ENCODE data around the gene KRTAP5-2. TPM values are rescaled to one million over a fixed set of nuclear protein-coding genes. Genes with fewer than 3 reads are reported as not detected.
"Not testable (repeated sequence)": the region's sequence is repeated elsewhere in the genome, so short reads cannot be mapped to it uniquely, and the experiment has no call there.

Gene KRTAP5-2
- total RNA-seq, 4 donors from 2014 or later: 0.55 to 15.1 TPM; not detected in 2

DNA sequence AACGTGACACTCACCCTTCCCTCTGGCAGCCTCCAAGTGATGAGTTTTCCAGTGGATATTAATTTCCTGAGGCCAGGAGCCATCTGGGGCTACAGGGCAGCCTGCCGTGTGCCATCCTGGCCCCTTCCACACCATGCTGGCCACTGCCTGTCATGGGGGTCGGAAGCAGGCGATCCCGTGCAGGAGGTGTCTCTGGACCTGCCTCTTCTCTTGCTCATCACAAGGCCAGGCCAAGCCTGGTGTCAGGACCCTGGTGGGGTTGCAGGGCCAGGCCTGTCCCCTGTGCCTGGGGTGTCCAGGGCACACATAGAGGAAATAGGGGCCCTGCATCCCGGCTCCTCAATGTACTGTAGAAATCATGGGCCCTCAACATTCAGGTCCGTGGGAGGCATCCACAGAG is 6.6 kb upstream of the KRTAP5-2 start:
- WGBS, 2 donors: 83 to 88% methylated on average over 6 to 7 of the region's 7 CpGs
- no peak for DNase-seq (ENCODE audit: low spot score in 2 of 2)
- H3K4me3 ChIP-seq (ENCODE audit: low read depth, poor library complexity, severe bottlenecking): no peak overlapping the region
- intact Hi-C loops (cut with DNase I; ENCODE audit: low total_unique reads): no loop called here
- TF ChIP-seq CTCF (IDR thresholded peaks at IDR 0.05): no peak
- TF ChIP-seq POLR2A (IDR thresholded peaks at IDR 0.05): no peak

DNA sequence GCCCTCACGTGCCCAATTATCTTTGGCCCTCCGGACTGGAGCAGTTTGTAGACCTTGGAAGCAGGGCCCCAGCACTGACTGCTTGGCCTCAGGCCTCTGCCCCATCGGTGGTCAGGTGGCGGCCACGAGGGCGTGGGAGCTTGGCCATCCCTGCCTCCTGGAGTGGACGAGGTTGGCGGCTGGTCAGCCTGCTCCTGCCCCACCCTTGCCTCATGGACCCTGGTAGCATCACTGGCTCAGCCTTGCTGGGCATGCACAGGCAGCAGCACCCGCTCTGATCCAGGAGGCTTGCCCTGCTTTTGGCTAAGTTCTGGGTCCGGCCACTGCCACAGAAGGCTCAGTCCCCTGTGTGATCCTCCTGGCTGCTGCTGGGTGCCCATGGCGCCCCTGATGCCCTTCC is 6.1 kb upstream of the KRTAP5-2 start:
- intact Hi-C loops (cut with DNase I; ENCODE audit: low total_unique reads): no loop called here
- TF ChIP-seq CTCF (IDR thresholded peaks at IDR 0.05): no peak
- TF ChIP-seq POLR2A (IDR thresholded peaks at IDR 0.05): no peak
- no peak for DNase-seq (ENCODE audit: low spot score in 2 of 2)
- WGBS, 2 donors: 85 to 94% methylated on average over 6 to 11 of the region's 11 CpGs
- H3K4me3 ChIP-seq (ENCODE audit: low read depth, poor library complexity, severe bottlenecking): no peak overlapping the region

DNA sequence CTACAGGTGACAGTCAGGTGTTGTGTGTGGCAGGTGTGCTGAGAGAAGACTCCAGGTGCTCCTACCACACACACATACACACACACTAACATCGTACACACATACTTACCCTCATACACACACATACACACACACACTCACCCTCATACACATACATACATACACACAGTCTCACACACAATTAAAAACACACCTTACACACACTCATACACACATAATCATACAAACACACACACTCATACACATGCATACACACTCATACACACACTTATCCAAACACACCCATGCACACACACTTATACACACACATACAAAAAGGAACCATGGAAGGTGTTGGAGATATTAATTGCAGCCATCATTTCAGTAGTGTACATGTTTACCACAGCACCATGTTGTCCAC is 5.5 kb upstream of the KRTAP5-2 start:
- no peak for TF ChIP-seq POLR2A (IDR thresholded peaks at IDR 0.05)
- no peak for TF ChIP-seq CTCF (IDR thresholded peaks at IDR 0.05)
- H3K4me3 ChIP-seq (ENCODE audit: low read depth, poor library complexity, severe bottlenecking): no peak overlapping the region
- DNase-seq (ENCODE audit: low spot score in 2 of 2): no peak
- 77 to 87% methylated on average over 1 of the region's 1 CpG for WGBS, 2 donors
- intact Hi-C loops (cut with DNase I; ENCODE audit: low total_unique reads): no loop called here

DNA sequence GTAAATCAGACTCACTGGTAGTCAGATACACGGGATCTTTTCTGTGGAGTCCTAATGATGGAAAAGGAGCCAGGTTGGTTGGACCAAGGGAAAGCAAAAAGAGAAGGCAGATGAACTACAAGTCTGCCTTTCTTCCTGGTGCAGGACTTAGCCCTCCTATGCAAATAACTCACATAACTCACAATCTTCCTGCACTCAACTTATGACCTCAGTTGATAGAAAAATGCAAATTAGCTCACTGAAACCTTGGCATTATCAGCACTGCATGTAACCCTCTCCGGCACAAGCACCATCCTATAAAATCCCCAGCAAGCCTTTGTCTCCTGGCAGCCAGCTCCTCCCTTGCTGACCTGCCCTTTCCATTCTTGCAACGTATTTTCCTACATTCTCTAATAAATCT is 3.6 kb upstream of the KRTAP5-2 start:
- H3K4me3 ChIP-seq (ENCODE audit: low read depth, poor library complexity, severe bottlenecking); DNase-seq (ENCODE audit: low spot score in 2 of 2); intact Hi-C loops (cut with DNase I; ENCODE audit: low total_unique reads): not testable (repeated sequence)
- WGBS, 2 donors: 71 to 73% methylated on average over 3 of the region's 3 CpGs

GRCh38 chr11:1600626-1601025 is 2.5 kb upstream of the KRTAP5-2 start:
- no peak for DNase-seq (ENCODE audit: low spot score in 2 of 2)
- H3K4me3 ChIP-seq (ENCODE audit: low read depth, poor library complexity, severe bottlenecking): no peak overlapping the region
- TF ChIP-seq POLR2A (IDR thresholded peaks at IDR 0.05) (no peak), CTCF (IDR thresholded peaks at IDR 0.05) (no peak)
- 73 to 82% methylated on average over 5 of the region's 5 CpGs for WGBS, 2 donors
- intact Hi-C loops (cut with DNase I; ENCODE audit: low total_unique reads): no loop called here

GRCh38 chr11:1598816-1599215 is 722 bp upstream of the KRTAP5-2 start:
- intact Hi-C loops (cut with DNase I; ENCODE audit: low total_unique reads): no loop called here
- H3K4me3 ChIP-seq (ENCODE audit: low read depth, poor library complexity, severe bottlenecking): no peak overlapping the region
- TF ChIP-seq CTCF (IDR thresholded peaks at IDR 0.05) (no peak), POLR2A (IDR thresholded peaks at IDR 0.05) (no peak)
- DNase-seq (ENCODE audit: low spot score in 2 of 2): no peak
- WGBS, 2 donors: 43 to 56% methylated on average over 5 to 6 of the region's 6 CpGs

DNA sequence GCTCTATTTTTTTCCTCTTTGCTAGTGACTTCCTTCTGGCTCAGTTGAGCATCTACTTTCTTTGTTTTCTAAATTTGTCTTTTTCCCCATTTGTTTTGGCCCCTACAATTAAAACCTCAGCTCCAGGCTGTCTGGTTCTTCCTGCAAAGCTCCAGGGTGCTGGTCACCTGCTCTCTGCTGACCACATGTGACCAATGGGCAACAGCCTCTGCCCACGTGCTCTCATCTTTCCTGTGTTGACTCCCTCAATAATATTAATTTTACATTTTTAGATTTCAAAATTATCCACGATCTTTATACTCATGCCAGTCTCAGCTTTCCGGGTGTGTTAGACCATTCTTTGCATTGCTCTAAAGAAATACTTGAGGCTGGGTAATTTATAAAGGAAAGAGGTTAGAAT is 312 bp upstream of the KRTAP5-2 start:
- WGBS, 2 donors: 76 to 87% methylated on average over 3 of the region's 3 CpGs
- DNase-seq (ENCODE audit: low spot score in 2 of 2); intact Hi-C loops (cut with DNase I; ENCODE audit: low total_unique reads): not testable (repeated sequence)

More for the DNA sequence above, 312 bp upstream of the KRTAP5-2 start:
- not testable (repeated sequence) for H3K4me3 ChIP-seq (ENCODE audit: low read depth, poor library complexity, severe bottlenecking)

Data from lower leg skin (tissue), 4 donors.